G401.6 (cell line): ENCODE measurements around the gene ERBB4.
"Not testable (repeated sequence)": the region's sequence is repeated elsewhere in the genome, so short reads cannot be mapped to it uniquely, and the experiment has no call there.

Experiments
- FAIRE-seq: peaks from 2 replicates; lab custom pipeline; 2012; peaks lifted over from hg19 to GRCh38; lab: Jason Lieb, UNC

ERBB4 gene

GRCh38 chr2:211592006-211592405 is 946.6 kb downstream of the ERBB4 start:
- not testable (repeated sequence) for FAIRE-seq

GRCh38 chr2:211591426-211591825 is 947.2 kb downstream of the ERBB4 start:
- no peak for FAIRE-seq

DNA sequence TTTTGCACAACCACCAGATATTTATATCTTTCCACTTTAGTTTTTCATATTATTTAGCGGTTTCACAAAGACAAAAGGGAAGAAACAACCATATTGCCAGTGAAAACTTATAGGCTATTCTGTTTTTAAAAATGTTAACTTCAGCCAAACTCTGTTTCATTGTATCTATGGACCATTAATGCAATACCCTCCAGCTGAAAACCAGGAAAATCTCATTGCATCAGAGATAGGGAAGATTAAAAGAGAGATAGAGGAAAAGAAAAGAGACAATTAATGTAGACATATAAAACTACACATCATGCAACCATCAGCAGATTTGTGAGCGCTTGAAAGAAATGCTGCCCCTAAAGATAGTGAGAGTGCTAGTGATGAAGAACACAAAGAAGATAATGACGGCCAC is 970.2 kb downstream of the ERBB4 start:
- no peak for FAIRE-seq

- no peak for FAIRE-seq
Observed at GRCh38 chr2:211564441-211564840, 974.2 kb downstream of the ERBB4 start.

- no peak for FAIRE-seq
Observed at GRCh38 chr2:211545582-211545981, 993.0 kb downstream of the ERBB4 start.

GRCh38 chr2:211534632-211535031 is 1004.0 kb downstream of the ERBB4 start:
- no peak for FAIRE-seq

DNA sequence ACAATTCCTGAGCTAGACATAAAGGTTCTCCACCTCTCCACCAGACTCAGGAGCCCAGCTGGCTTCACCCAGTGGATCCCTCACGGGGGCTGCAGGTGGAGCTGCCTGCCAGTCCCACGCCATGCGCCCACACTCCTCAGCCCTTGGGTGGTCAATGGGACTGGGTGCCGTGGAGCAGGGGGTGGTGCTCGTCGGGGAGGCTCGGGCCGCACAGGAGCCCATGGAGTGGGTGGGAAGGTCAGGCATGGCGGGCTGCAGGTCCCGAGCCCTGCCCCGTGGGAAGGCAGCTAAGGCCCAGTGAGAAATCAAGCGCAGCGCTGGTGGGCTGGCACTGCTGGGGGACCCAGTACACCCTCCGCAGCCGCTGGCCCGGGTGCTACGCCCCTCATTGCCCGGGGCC is 1014.4 kb downstream of the ERBB4 start:
- not testable (repeated sequence) for FAIRE-seq

DNA sequence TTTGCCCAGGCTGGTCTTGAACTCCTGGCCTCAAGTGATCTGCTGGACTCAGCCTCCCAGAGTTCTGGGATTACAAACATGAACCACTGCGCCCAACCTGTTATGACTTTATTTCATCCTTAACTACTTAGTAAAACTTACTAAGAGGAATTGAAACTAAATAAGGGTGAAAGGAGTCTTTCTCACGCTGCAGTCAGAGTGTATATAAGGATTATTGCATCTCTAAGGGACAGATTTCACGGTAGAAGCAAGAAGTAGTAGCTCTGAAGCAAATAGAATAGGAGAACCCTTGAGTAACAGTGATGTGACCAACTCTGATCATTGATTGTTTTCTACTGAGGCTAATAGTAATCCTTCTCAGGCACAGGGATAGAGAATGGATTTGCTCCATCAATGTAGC is 1022.1 kb downstream of the ERBB4 start:
- FAIRE-seq = no peak

GRCh38 chr2:211514049-211514448 is 1024.6 kb downstream of the ERBB4 start:
- no peak for FAIRE-seq

GRCh38 chr2:211513446-211513845 is 1025.2 kb downstream of the ERBB4 start:
- FAIRE-seq = no peak

DNA sequence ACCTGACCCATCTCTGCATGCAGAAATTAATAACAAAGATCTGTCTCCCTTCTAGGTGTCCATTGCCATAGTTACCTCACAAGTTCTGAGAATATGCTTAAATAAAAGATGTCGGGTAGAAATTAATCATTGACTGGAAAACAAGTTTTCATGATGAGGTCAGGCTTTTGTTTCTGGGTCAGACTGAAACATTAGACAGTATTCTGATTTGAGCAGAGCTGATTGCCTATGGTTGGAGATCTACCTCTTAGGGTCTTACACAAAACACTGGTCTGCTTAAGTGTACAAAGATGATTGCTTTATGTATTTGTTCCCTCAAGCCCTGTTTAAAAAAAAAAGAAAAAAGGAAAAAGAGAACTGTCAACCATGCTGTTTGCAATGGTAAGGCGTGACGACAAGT is 1025.8 kb downstream of the ERBB4 start:
- FAIRE-seq = no peak

GRCh38 chr2:211503856-211504255 is 1034.7 kb downstream of the ERBB4 start:
- FAIRE-seq = no peak

DNA sequence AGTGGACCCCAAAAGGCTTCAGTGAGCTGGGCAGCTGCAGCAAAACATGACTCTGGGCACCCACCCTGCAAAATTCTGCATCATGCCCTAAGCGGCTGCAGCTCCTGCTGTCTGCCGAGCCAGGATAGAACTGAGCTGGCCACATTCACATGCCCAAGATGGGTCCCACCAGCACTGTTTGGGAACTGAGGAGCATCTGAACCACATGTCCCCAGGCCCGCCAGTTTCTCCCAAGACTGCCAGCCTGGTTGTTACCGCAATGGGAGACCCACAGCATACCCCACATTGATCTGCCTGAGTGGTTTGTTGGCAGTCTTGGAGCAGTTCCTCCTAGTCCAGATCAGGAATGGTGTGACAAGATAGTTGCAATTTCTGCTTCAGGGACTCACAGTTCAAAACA is 1035.4 kb downstream of the ERBB4 start:
- no peak for FAIRE-seq

DNA sequence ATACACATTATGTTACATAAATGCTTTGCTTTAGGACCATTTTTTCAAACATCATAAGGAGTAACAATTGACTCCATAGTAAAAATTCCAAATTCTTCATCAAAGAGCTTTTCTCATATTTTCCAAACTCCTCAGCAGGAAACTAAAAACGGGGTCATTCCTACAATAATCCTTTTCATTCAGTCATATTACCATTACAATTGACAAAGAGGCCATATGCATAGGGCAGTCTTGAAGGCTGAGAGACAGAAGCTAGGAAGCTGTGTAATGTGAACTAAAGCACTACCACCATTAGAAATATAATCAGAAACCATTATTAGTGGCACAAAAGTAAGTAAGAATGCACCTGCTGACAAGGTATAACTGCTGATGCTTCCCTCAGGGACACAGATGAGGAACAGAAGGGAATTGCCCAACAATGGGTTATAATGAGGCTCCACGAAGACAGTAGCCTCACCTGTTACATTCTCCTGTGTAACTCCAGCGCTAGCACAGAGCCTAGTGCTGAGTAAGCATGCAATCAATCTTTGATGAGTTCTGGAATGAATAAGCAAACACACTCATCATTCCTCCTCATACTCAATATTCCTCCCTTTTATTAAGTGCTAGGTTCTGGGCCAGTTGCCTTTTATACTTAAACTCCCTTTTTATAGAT is 1039.9 kb downstream of the ERBB4 start:
- no peak for FAIRE-seq

- no peak for FAIRE-seq
Observed at GRCh38 chr2:211495339-211495738, 1043.3 kb downstream of the ERBB4 start.

- no peak for FAIRE-seq
Observed at GRCh38 chr2:211494536-211494935, 1044.1 kb downstream of the ERBB4 start.

DNA sequence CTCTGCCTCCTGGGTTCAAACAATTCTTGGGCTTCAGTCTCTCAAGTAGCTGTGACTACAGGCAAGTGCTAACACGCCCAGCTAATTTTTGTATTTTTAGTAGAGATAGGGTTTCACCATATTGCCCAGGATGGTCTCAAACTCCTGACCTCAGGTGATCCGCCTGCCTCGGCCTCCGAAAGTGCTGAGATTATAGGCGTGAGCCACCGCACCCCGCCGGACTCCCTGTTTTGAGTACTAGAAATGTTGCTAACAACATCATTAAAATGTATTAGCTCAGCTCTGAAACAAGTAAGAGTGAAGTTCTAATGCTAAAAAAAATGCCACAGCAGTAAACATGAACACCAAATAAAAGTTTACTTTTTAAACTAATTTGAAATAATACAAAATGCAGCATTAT is 1044.5 kb downstream of the ERBB4 start:
- FAIRE-seq = no peak

GRCh38 chr2:211487733-211488132 is 1050.9 kb downstream of the ERBB4 start:
- FAIRE-seq = no peak

GRCh38 chr2:211479536-211480150 is 1059.0 kb downstream of the ERBB4 start:
- FAIRE-seq = no peak

DNA sequence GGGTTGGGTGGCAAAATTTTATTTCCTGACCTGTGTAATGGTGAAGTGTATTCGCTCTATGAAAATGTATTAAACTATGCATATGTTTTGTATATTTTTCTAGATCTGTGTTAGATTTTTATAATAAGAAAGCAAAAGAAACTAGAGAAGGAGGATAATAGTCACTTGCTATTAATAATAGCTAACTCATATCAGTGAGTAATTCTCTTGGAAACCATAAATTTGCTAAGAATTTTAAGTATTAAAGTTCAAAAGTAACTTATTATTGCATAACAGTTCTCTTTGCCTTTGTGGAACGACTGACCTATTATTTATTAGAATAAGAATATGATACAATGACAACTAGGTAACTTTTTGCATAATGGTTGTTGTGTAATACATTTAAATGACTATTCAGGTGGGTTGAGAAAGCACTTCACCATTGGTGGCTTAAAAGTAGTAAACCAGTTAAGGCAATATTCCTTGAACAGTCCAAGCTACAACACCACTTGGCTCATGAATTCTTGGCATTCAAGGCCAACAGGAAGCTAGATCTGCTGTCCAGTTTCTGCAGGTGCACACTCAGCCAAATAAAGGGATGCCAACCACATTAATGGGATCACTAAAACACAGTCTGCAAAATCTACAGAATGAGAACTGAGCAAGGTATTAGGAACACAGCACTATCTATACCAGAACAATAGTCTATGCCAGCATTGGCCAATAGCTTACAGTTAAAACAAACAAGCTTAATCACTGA is 1060.9 kb downstream of the ERBB4 start:
- no peak for FAIRE-seq

- FAIRE-seq = no peak
Observed at GRCh38 chr2:211473116-211473515, 1065.5 kb downstream of the ERBB4 start.

GRCh38 chr2:211469664-211470059 is 1068.9 kb downstream of the ERBB4 start:
- no peak for FAIRE-seq

DNA sequence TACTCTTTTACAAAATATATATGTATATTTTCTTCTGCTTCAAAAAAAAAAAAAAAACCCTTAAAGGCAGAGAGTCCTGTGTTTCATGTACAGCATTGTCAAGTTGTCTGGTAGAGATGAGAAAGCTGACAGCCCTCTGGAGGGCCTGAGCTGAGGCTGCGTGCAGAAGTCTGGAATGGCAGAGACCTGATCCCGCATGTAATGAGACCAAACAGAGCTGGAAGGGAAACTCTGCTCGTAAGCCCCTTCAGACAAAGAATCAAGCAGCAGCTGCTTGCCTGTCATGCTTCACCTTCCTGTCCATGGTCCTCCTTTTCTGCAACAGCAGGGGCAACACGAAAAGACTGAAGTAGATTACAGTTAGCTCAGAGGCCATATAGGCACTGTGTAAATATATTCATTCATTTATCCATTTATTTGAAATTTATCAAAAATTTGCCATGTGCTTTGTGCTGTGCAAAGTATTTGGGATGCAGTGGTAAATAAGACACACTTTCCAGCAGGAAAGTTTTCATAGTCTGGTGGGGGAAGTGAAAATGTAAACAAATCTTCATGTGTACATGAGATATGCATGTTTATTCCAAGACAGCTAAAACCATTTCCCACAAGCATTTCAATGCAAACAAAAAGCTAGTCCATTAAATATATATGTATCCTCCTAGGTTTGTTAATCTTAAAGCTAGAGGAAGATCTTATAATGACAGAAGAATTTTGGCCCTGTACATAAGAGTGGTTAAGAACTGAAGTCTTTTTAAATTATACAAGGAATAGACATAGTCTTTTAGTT is 1069.5 kb downstream of the ERBB4 start:
- no peak for FAIRE-seq
